Measurements from ENCODE around the gene LCNL1.

LCNL1 gene

DNA sequence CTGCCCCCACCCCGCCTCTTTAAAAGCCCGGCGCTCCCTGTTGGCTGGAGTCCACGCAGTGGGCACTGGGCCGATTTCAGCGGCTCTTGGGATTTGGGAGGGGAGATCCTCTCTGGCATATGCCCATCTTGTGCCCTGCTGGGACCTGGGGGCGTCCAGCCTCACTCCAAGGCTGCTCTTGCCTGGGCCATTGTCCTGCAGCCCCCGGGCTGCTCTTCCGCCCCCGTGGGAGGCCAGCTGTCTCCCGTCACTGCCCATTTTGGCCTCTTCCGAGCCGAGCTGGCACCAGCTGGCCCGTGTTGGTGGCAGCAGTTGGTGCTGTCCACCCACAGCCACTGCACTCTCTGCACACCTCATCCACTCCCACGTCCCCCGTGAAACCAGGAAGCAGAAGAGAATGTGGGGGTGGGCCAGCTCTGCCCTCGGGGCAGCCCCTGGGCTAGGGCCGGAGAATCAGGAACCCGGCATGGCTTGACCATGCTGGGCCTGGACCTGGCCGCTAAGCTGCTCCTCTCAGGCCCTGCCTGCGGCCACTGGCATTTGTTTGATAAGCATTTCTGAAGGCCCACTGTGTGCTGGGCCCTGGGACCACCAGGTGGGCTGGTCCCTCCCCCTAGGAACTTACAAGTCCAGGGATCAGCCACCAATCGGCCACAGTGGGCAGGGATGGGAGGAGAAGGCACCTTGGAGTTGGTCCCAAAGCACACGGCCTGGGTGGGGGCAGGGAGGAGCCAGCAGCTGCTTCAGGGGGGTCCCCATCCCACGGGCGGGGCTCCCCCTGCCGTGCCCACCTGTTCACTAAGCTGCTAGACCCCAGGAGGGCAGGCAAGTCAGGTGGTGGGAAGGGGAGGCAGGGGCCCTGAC, 35.5 kb upstream of the LCNL1 start:
- DNase-seq = no peak

DNA sequence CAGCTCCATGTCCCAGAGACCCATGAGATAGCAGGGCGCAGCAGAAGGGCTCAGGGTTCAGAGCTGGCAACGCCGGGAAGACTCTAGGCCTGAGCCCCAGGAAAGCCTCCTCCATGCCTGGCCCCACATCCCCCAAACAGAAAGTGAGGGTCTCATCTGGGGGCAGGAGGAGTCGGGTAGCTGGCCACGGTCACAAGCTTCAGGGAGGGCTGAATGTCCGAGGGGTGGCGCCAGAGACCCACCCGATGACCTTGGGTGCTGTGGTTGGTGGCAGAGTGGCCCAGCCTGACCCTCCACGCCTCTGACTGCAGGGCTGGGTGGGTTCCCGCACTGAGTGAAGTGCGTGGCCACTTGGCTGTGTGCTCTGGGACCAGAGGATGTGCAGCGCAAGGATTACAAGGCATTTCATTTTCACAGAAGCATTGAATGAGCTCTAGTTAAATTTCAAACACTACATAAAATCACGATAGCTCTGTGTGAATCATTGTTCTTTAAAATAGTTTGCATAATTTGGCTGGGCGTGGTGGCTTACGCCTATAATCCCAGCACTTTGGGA, 34.8 kb upstream of the LCNL1 start:
- peak; percentile 43 for DNase-seq

- DNase-seq = no peak
Observed at GRCh38 chr9:136949239-136949816, 33.5 kb upstream of the LCNL1 start.

DNA sequence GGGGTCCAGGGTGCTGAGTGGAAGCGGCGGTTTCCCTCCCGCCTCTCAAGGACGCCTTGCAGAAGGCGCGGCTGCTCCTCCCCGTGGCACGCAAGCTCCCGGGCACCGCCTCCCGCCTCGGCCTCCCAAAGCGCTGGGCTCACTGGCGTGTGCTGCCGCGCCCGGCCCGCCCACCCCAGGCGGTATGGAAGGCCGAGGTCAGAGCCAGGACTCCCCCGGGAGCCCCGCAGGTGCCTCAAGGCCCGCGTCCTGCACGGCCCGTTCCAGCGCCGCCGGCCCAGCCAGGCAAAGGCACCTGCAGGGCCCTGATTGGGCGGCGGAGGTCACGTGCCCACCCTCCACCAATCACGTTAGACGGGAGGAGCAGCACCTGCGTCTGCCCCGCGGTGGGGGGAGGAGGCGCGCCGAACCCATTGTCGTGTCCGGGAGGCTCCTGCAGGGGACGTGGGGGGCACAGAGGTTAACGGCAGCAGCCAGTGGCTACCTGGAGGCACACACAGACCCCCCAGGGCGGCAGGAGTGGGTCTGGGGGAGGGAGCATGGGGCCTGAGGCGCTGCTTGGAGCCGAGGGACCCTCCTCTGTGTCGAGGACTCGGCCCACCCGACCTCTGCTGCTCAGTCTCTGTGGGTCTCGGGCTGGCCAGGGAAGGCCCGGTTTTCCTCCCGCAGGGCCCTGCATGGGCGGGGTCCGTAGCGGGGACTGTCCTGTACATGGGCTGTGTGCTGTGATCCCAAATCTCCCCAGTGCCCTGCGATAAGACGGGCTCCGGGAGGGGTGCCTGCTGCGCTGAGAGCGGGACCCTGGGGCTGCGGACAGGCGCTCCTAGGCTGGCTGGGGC, 32.8 kb upstream of the LCNL1 start:
- DNase-seq = peak; percentile 79

DNA sequence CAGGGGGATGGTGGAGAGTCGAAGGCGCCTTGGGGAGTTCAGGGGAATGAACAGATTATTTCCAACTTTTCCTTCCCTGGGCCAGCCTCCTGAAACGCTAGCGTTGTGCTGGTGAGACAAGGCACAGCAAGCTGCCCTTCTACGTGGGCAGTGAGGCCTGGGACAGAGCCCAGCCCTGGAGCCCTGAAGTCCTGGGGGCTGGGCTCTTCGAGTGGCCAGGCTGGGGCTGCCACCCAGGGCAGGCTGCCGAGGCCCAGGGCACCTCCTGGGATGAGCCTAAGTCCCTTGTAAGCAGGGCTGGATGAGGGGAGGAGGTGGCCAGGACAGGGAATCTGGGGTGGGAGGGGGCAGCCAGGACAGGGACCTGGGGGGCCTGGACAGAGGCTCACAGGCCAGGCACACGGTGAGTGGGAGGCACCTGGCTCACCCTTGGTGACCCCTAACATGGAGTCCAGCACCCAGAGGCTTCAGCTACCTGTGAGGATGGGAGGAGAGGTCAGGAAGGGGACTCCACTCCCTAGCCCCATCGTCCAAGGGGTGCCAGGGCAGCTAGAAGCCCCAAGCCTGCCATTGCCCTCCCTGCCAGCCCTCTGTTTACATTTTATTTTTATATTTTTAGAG, 32.0 kb upstream of the LCNL1 start:
- DNase-seq = no peak

GRCh38 chr9:136951541-136952320, 31.1 kb upstream of the LCNL1 start, which contains the start of gene LCN12:
Gene LCN12 (plus strand): TSS chr9:136952273. CDS start chr9:136952328, 55 bp downstream.
- DNase-seq = no peak

DNA sequence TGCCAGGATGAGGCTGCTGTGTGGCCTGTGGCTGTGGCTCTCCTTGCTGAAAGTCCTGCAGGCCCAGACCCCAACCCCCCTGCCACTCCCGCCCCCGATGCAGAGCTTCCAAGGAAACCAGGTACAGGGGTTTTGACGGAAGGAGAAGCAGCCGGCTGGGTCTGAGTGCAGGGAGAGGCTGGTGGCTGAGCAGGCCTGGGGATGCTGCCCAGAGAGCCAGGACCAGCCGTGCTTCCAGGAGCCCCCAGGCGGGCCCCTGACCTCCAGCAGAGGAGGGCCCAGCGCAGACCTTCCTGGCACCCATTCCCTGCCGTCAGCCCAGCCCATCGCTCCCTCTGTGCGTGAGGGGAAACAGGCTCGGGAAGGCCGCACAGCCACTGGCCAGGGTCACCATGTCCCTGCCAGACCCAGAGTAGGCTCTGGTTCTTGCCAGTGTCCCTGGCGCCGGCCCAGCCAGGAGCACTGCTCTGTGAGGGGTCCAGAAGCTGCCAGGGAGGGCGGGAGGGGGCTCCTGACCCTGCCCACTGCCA, 30.4 kb upstream of the LCNL1 start:
- no peak for DNase-seq

- DNase-seq = no peak
Observed at GRCh38 chr9:136952876-136953770, 29.7 kb upstream of the LCNL1 start.

DNA sequence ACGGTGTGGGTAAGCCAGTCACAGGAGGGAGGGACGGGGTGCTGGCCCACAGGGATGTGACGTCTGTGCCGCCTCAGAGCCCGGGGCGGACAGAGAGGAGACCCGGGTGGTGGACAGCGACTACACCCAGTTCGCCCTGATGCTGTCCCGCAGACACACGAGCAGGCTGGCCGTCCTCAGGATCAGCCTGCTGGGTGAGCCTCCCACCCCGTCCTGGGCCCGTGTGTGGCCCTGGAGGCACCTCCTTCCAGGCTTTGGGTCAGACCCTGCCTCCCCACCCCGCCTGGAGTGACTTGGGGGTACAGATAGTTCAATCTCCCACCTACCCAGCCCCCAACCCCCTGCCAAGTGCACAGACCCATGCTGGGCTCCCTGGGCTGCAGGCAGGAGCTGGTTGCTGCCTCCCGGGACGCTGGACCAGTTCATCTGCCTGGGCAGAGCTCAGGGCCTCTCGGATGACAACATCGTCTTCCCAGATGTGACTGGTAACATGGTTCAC, 29.0 kb upstream of the LCNL1 start:
- DNase-seq = no peak

DNA sequence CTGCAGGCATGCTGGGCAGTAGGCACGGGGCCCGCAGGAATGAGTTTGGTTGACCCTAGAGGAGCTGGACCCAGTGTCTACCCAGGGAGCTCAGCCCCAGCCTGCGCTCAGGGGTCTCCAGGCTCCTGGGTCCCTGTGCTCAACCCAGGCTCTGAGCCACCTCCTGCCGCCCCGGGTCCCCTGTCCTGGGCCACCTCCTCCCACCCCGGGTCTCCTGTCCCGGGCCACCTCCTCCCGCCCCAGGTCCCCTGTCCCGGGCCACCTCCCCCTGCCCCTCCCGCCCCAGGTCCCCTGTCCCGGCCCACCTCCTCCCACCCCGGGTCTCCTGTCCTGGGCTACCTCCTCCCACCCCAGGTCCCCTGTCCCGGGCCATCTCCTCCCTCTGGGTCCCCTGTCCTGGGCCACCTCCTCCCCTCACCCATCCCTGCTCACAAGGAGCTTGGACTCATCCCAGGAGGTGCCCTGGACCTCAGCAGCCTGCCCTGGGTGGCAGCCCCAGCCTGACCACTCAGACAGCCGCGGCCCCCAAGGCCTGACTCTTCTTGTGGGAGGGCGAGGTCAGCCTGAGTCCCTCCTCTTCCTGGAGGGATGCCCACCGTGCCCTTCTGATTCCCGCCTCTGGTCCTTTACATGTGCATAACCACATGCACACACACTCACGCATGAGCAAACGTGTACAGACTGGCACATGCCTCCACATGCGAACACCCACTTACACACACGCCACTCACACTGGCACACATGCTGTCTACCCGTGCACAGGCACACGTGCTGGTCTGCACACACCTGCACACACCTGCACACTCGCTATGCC, 28.3 kb upstream of the LCNL1 start:
- no peak for DNase-seq

DNA sequence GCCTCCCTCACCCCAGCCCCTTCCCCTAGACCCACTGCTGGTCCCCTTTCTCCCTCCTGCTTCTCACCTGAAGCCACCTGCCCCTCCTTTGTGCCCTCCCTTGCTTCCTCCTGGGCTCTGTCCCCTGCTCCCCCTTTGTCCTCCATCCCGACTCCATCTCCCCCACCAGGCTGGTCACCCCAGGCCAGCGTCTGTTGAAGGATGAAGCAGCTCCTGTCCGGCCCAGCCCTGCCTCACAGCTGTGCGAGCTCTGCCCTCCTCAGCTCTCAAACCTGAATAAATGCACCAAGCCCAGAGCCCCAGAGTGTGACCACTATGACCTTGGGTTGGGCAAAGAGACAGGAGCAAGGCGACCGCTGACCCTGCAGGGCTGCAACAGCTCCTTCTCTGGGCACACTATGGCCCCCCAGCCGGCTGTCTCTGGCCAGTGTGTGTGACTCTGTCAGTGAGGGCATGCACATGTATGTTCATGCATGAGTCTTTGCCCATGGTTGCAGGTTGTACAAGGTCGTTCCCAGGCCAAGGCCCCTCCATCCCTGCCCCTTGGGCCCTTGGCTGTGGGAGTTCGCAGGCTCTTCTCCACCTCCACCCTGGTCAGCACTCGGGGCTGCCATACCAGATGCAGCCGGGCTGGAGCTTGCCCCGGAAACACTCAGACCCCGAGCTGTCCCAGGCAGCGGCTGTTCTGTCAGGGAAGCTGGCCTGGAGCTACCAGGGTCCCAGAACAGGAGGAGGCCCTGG, 27.4 kb upstream of the LCNL1 start:
- DNase-seq = no peak

GRCh38 chr9:136955943-136956335, 26.9 kb upstream of the LCNL1 start:
- DNase-seq = no peak

- DNase-seq = no peak
Observed at GRCh38 chr9:136956604-136957003, 26.2 kb upstream of the LCNL1 start.

DNA sequence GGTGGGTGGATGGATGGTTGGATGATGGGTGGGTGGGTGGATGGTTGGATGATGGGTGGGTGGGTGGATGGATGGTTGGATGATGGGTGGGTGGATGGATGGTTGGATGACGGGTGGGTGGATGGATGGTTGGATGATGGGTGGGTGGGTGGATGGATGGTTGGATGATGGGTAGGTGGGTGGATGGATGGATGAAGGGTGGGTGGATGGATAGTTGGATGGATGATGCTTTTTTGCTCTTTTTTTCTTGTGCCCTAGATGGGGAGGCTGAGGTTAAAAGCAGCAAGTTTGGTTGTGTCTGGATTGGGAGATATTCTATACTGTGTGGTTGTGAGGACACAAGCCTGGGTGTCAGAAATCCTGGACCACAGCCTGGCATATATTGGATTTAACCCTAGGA, 25.3 kb upstream of the LCNL1 start:
- DNase-seq = no peak

GRCh38 chr9:136957901-136958300, 24.9 kb upstream of the LCNL1 start:
- DNase-seq = no peak

GRCh38 chr9:136958473-136958872, 24.3 kb upstream of the LCNL1 start:
- DNase-seq = no peak

DNA sequence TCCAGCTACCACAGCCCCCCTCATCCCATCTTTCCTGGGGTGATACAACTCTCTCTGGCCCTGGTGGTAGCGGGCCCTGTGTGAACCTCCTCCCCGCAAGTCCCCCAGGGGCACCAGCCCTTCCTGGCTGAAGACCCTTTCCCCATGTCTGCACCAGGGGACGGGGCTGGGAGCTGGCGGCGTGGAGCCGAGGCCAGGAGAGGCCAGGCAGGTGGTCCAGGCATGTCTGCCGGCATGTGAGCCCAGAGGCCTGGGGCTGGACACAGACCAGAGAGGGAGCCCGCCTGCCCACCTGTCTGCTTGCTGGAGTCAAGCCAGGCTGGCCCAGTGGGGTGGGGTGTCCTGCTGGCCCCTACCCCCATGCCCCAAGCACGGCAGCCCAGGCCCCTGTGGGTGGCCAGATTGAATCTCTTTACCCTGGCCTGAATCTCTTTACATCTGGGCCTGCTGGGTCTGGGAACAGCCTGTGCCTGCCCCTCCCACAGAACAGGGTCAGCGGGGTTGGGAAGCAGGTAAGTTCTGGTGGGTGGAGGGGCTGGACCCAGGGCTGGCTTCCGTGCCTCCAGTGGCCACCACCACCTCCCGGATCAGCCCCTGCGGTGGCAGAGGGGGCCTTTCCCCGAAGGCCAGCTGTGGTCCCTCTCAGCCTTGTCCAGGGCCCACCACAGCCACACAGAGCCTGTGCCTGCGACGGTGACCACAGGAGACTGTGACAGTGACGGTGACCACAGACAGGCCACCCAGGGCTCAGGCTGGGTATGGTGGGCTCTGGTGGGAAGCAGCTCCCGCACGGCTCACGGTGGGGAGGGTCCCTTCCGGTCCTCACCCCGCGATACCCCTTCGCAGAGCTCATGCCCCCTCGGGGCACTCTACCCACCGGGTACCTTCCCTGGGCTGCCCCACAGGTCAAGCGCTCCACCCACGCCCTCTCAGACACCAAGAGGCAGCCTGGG, 23.6 kb upstream of the LCNL1 start:
- DNase-seq = no peak
